Measurements from ENCODE around the gene RHOT2. TPM values are rescaled to one million over a fixed set of nuclear protein-coding genes. Genes with fewer than 3 reads are reported as not detected.
"Not testable (repeated sequence)": the region's sequence is repeated elsewhere in the genome, so short reads cannot be mapped to it uniquely, and the experiment has no call there.

Gene RHOT2
- polyA plus RNA-seq, 12 donors, result 38.6 to 95.9 (median 45.4) TPM; not detected in 1

GRCh38 chr16:711548-712320, 43.8 kb downstream of the RHOT2 start:
- DNase-seq, result peak; percentile 77

GRCh38 chr16:712740-713250, 44.9 kb downstream of the RHOT2 start:
- DNase-seq, result not testable (repeated sequence)

DNA sequence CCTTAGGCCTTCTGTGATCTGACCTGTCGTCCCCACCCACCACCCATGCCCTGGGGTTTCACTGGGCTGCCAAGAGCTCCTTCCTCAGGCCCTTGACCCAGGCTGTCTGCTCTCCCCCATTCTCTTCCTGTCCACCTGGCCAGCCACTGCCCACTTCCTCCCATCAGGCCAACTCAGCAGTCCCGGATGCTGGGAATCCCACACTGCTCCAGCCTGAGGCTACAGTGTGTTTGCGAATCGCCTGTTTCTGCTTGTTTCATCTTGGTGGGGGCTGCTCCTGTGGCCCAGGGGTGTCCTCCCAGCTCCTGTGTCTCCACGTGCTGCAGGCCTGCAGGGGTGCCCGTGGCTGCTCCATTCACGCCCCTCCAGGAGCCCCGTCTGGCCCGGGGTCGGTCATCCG, 46.1 kb downstream of the RHOT2 start:
- no peak for DNase-seq

- DNase-seq, result peak; percentile 90
Measured at GRCh38 chr16:714558-715476, 46.9 kb downstream of the RHOT2 start, which contains the start of gene METRN. METRN (plus strand) TSS chr16:715118; CDS start chr16:715290, 172 bp downstream.

DNA sequence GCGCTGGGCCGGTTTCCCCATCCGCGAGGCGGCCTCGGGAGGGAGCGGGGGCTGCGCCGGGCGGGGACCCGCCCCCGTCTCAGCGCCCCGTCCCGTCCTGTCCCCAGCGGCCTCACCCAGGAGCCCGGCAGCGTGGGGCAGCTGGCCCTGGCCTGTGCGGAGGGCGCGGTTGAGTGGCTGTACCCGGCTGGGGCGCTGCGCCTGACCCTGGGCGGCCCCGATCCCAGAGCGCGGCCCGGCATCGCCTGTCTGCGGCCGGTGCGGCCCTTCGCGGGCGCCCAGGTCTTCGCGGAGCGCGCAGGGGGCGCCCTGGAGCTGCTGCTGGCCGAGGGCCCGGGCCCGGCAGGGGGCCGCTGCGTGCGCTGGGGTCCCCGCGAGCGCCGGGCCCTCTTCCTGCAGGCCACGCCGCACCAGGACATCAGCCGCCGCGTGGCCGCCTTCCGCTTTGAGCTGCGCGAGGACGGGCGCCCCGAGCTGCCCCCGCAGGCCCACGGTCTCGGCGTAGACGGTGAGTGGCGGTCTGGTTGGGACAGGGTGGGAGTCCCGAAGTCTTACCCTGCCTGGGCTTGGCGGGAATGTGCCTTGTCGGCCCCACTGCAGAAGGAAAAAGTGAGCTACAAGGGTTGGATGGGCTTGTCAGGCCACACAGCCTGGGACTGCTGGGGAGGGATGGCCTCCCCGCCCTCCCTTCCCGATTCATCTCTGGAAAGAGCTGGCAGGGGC, 47.7 kb downstream of the RHOT2 start:
- no peak for DNase-seq

DNA sequence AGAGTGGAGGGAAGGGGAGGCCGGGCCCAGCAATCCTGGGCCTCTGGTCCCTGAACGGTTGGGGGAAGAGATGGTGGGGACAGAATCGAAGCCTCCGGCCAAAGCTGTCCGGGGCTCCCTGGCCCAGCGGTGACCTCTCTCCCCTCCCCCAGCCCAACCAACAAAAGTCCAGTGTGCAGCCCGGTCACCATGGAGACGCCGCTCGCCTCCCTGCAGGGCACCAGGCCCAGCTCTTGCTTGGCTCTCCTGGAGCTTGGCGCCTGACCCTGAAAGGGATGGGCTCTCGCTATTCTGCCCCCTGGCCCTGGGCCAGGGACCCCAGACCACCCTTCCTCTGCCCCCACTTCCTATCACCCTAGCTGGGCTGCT, 48.3 kb downstream of the RHOT2 start:
- no peak for DNase-seq

- DNase-seq, result no peak
Measured at GRCh38 chr16:716768-717325, 48.9 kb downstream of the RHOT2 start.

GRCh38 chr16:717450-718245, 49.7 kb downstream of the RHOT2 start:
- no peak for DNase-seq

GRCh38 chr16:718389-718788, 50.5 kb downstream of the RHOT2 start:
- no peak for DNase-seq

DNA sequence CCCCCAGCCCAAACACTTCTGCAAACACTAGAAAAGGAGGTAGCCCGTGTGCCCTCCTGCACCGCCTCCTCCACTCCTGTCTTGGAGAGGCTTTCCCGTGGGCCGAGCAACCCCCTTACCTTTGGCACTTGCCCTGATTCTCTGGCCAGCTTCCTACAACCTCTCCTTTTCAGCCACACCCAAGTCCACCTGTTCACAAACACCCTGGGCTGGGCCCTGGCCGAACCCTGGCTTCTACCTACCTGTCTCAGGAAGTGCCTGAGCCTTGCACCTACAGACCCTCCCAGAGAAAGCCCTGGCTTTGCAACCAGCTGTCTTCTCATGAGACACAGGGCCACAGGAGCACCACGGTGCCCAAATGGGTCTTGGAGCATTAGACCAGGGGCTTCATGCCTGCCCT, 51.0 kb downstream of the RHOT2 start:
- DNase-seq, result no peak

DNA sequence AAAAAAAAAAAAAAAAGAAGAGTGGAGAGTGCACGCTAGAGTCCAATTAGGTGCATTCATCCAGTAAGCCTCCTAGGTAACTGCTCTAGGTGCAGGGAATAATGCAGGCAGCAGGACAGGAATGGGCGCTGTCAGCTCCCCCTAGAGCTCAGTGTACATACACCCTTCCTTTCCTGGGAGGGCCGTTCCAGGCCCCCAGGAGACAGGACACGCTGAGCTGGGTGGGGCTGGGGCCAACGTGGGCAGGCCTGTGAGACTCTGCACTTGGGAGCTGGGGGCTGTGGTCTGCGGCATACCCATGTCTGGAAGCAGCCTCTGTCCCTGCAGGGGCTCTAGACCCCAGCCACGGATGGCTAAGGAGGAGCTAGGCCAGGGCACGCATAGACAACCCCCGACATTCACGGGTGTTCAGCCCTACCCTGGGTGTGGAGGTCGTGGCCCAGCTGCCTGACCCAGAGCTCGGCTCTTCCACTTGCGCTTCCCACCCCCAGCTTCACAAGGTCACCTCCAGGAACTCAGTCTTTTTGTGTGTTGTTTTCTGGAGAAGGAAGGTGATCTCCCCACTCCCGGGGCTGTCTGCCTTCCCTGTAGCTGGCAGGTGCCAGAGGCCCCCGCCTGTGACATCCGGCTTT, 52.0 kb downstream of the RHOT2 start:
- DNase-seq, result no peak

DNA sequence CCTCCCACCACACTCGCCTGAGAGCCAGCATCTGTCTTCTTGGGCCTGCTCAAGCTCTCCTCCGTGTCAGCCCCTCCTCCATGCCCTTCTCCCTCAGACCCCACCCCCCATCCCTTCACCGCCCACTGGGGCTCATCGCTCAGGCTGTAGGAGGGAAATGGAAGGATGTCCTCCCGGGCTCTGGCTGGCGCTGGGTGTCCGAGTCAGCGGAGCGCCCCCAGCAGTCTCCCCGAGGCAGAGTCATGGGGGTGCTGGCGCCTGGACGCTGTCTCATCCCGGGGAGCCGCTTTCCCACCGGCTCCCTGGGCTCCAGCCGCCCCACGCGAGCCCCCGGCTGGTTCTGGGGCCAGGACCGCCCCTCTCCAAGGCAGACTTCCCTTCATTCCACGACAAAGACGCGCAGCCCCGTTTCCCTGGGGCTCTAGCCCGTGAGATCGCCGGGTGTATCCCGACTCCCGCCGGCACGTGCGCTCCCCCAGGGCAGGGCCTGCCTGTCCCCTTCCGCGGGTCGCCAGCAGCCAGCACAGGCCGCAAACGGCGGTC, 52.6 kb downstream of the RHOT2 start:
- peak; percentile 73 for DNase-seq

GRCh38 chr16:720990-721764, 53.2 kb downstream of the RHOT2 start, which contains the start of gene ANTKMT:
ANTKMT (plus strand) TSS chr16:721146; CDS start chr16:721275, 129 bp downstream.
- DNase-seq, result peak; percentile 57

DNA sequence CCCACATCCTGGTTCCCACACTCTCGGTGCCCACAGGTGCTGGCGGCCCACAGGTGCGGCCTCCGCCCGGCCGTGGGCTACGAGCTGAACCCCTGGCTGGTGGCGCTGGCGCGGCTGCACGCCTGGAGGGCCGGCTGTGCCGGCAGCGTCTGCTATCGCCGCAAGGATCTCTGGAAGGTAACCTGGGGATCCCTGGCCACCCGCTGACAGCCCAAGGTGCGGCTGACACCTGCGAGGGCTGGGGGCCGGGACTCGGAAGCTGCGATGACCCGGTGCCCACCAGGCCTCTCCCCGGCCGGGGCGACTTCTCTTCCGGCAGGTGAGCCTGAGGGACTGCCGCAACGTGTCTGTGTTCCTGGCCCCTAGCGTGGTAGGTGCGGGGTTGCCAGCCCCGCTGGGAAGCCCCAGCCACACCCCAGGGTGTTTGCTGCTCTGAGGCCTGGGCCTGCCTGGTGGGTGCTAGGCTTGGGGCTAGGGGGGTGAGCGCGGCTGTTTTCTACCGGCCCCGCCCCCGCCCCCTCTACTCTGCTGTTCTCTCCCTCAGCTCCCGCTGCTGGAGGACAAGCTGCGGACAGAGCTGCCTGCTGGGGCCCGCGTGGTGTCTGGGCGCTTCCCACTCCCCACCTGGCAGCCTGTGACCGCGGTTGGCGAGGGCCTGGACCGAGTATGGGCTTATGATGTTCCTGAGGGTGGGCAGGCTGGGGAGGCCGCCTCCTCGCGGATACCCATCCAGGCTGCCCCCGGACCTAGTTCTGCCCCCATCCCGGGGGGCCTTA, 54.0 kb downstream of the RHOT2 start:
- no peak for DNase-seq

- DNase-seq, result no peak
Measured at GRCh38 chr16:722835-723633, 55.1 kb downstream of the RHOT2 start.

DNA sequence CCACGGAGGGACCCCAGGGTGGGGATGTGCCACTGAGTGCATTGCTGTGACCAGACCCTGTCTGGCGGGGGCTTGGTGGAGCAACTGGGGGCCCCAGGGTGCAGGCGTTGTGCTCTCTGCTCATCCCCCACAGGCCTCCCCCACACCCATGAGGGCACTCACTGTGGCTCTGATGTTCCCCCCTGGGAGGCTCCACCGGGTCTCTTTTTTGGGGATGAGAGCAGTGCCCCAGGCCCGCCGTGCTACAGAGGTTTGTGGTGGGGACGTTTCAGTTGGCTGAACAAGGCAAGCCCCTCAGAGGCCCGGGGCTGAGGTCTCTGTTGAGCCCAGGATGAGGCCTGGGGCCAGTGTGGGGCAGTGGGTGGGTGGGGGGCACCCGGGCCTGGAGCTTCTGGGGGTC, 55.8 kb downstream of the RHOT2 start:
- DNase-seq, result no peak

Data from muscle of arm (tissue), 12 donors.